HG03025 (cell line): ENCODE data around the gene OPN1SW.

Experiments
- ATAC-seq: cut with Tn5 transposase; IDR thresholded peaks from one replicate; pipeline ENCODE4 v1.9.1; 2021; ENCODE audit warnings: mild to moderate bottlenecking, moderate library complexity; ENCODE audit not compliant: unreplicated experiment, low FRiP score

Gene OPN1SW

GRCh38 chr7:128767475-128768110 is 8.0 kb downstream of the OPN1SW start:
- ATAC-seq = no peak

DNA sequence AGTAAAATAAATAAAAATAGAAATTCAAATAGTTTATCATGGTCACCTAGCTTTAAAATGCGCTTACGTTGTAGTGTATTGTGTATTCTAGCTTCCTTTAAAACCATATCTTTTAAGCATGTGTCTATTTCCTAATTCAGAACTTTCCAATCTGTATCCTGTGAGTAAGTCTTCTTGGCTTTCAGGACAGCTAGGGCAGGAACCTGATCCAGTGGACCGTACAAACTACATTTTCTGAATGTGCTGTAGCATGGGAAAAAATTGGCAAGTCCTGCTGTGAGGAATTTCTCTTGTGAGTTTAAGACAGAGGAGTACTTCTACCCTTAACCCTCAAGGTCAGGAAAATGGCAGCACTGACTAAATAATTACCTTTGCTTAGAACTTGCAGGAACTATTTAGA is 12.1 kb downstream of the OPN1SW start:
- no peak for ATAC-seq

DNA sequence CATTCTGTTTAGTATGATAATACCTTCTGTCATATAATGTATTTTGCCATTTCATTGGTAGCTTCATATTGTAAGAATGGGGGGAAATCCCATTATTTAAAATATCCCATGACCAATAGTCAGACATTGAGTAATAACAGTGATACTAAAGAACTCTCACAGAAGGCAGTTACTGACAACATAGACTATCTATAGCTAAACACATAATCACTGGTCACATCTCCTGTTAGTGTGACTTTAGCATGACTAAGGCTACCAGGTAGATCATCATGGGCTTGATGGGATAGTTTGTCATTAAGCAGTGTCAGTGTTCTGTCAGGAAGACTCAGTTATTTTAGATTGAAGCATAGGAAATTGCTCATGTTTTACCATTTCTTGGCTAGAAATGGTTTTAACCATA is 16.4 kb downstream of the OPN1SW start:
- no peak for ATAC-seq

GRCh38 chr7:128758553-128758952 is 17.0 kb downstream of the OPN1SW start:
- ATAC-seq = no peak

GRCh38 chr7:128757203-128757602 is 18.4 kb downstream of the OPN1SW start:
- ATAC-seq = no peak

DNA sequence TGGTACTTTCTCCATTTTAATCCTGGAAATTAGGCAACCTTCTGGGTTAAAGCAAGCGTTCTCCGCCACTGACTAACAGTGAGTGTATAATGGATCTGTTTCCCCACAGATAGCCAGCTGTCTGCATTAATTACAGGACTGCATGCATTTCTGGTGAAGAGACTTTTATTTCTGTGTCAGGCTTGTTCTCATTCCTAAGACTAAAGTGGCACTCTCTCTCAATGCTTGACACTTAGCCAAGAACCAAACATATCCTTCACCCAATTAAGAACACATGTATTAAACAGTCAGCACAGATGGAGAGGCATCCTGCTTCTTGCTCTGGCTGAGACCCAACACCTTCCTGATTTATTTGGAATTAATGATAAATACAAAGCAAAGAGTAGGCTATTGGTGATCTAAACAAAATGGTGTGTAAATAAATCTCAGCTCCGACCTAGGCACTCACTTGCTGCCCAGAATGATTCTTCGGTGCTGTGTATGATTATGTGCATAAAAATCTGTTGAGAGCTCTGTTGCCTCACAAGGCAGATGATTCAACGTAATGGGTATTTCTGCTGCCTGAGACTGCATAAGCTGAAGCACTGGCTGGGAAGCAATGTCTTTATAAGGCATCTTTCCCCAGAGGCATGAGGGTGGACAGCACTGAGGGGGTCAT is 19.6 kb downstream of the OPN1SW start:
- ATAC-seq = no peak

- ATAC-seq = no peak
Measured at GRCh38 chr7:128755075-128755818, 20.3 kb downstream of the OPN1SW start.

DNA sequence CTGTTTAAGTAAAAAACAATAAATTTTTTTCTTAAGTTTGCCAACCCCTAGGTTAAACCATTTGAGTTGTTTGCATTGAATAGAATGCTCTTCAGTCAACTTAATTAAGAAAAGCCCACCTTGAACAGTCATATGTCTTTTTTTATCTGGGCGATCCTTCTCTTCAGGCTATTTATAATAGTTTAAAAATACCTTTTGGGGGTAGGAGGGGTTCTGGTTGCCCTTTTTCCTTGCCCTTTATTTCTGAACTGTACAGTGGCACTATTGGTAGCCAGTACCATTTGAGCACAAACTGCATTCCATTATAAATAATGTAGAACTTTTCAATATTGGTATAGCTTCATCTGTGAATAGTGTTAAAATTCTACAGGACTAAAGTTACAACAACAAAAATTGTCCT is 23.3 kb downstream of the OPN1SW start:
- ATAC-seq = no peak

DNA sequence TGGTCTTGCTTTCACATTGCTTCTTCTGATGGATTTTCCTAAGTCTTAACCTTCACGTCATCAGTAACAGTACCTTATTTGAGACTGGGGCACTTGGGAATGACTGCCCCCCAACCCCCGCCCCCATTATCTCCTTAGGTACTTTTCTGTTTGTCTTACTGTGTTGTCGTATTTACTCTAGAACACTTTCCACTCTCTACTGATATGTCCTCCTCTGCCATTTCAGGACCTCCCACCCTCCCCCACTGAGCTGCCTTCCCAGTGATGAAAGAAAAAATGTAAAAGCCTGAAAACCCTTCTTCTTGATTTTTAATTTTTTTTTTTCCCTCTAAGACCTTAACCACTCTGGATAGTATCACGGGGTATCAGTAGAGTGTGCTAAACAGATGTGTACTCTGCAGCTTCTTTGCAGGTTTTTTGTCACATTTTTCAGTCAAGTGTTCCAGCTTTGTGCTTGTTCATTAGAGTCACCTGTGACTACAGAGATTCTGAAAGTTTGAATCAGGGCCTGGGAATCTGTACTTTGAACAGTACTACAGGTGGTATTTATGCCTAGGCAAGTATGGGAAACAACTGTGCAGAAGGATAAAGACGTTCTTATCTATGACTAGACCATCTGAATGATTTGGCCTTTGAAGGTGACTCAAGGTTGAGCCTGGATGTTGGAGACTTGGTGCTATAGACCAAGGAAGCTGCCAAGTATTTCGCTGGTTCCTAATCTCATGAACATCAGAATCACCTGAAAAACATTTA is 28.1 kb downstream of the OPN1SW start:
- no peak for ATAC-seq

DNA sequence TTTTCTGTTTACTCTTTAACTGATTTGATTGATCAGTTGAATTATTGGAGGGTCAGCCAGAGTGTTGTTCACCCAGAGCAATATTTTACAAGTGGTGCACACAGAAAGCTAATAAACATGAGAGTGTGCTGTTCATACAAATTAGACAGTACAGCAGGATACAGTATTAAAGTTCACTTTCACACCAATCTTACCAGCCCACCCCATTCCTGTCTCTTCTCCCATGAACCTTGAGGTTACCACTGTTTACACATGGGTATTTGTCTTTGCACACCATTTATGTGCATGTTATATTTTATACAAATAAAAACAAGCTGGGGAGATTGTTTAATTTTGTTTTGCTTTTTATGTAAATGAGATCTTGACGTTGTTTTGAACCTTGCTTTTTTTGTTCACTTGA is 29.9 kb downstream of the OPN1SW start:
- no peak for ATAC-seq

DNA sequence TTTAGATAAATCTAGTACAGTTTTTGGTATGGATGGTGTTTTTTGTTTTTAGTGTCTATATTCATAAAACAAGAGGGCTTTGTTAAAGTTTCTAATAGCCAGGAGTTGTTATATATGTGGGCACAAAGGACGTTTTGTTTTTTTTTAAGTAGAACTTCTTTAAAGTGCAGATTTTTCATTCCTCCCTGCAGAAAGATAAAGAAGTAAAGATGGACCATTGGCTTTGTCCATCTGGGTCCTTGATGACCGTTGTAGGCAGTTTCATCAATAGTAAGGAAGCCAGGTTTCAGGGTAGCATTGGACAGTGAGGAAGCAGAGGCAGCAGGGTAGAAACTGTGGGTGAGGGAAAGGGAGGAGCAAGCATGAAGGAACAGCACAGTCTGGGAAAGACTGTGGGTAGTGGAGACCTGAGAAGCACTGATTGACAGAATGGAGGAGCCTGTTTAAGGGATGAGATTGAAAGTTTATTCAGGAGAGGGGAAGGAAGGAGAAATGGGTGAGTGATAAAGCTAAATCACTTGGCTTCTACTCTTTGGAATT is 31.2 kb downstream of the OPN1SW start:
- ATAC-seq = no peak

DNA sequence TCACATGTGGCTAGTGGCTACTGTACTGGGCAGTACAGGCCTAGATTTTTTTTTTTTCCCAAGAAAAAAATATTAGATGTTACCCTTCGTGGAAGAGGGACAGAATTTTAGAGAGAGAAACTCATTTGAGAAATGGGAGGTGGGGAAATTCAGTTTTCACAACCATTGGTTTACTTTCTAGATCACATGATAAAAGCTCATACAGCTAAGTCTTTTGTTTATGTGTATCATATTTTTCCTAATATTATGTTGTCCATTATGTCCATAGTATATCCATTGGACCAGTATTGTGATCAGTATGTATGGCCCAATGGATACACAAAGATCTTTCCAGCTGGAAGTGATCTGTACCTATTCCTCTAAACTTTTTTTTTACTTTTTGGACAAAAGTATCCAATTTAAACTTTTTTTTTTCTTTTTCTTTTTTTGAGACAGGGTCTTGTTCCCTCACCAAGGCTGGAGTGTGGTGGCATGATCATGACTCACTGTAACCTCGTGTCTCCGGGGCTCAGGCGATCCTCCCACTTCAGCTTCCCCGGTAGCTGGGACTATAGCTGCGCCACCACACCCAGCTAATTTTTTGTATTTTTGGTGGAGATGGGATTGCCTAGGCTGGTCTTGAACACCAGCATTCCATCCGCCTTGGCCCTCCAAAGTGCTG is 32.4 kb downstream of the OPN1SW start:
- no peak for ATAC-seq

- no peak for ATAC-seq
Measured at GRCh38 chr7:128742206-128742605, 33.4 kb downstream of the OPN1SW start.

DNA sequence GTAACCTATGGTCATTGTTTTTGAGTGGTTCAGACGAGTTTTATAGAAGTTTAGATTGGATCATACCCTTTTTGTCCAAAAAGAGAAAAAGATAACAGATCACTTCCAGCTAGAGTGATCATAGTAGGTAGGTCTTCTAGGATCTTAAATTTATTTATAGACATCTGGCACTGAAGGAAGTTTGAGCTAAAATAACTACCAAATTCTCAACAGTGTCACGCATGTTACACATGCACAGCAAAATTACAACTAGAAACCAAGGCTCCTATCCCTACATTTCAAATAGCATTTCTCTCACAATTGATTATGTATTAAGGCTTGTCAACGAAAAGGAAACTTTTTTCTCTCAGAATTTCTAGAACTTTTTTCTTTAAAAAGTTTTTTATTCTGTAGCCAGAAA is 34.1 kb downstream of the OPN1SW start:
- no peak for ATAC-seq

DNA sequence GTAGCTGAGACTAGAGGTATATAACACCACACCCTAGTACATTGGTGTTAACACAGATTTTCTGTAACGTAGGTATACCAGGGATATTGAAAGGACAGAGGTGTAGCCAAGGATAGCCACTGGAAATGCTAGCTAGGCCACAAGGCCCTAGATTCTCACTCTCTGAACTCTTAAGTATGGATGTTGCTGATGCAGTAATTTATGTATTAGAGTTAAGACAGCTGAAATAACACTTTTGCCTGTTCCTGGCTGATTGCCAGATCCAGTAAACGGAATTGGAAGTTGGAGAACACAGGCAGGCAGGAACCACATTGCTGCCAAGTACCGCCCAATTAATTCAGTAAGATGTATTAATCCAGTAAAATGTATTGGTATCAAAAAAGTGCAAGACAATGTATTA is 34.6 kb downstream of the OPN1SW start:
- no peak for ATAC-seq

- no peak for ATAC-seq
Measured at GRCh38 chr7:128739990-128740682, 35.5 kb downstream of the OPN1SW start.

GRCh38 chr7:128739048-128739962 is 36.3 kb downstream of the OPN1SW start, which contains the start of gene CALU:
TSS of gene CALU (plus strand) at chr7:128739359. CDS start at chr7:128748584, 9,225 bp downstream.
- peak; percentile 98 for ATAC-seq

- ATAC-seq = no peak
Measured at GRCh38 chr7:128738570-128739047, 37.0 kb downstream of the OPN1SW start.
